Esophagus squamous epithelium (tissue), 4 donors: ENCODE data around the gene MYH15.

Experiments
- CTCF ChIP-seq, 6 experiments: fragments of 450-650 bp in 4 of 6; fragments of 200-600 bp in 2 of 6; sonication (generic) in 2 of 6; IDR thresholded peaks; one replicate each; pipeline ENCODE4 v1.5.1; 2016 to 2019; ENCODE audit warnings: antibody characterized with exemption in 6 of 6, mild to moderate bottlenecking in 4 of 6, moderate library complexity in 4 of 6
- POLR2A ChIP-seq, 4 donors: fragments of 450-650 bp; IDR thresholded peaks; one replicate each; pipeline ENCODE4 v1.6.1; 2017; ENCODE audit warnings: antibody characterized with exemption in 4 of 4, mild to moderate bottlenecking in 4 of 4, moderate library complexity in 3 of 4

DNA sequence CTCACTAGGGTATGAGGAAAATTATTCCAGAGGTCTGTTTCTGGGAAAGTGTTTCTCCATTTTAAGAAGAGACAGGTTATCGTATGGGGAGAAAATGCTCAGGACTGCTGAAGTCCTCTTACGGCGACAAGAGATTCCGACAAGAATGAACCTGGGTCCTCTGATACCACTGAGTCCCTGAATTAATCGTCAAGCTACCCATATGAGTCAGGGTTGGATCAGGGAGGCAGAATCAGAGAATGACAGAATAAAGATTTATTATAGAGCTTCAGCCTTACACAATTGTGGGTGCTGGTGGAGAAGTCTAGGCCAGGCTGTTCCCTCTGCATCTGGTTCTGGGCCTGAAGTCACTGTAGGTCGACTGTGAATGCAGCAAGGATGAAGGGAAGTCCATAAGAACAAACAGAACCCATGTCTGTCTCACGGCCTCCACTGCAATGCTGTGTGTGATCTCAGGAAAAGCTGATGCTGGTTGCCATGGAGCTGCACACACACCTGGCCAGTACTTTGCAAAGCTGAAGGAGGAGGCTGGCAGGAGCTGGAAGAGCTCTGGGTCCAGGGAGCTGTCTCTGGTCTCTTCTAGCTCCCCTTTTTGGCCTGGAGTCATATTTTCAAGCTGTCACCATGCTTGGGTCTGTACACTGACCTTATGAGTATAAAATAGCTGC lies 130.1 kb downstream of the MYH15 start:
- TF ChIP-seq CTCF (IDR thresholded peaks at IDR 0.05) (no peak), POLR2A (IDR thresholded peaks at IDR 0.05) (no peak)
